GM18520 (cell line): ENCODE measurements around the gene RAB27B.
"Not testable (repeated sequence)": the region's sequence is repeated elsewhere in the genome, so short reads cannot be mapped to it uniquely, and the experiment has no call there.

Experiments used
- ATAC-seq: cut with Tn5 transposase; IDR thresholded peaks from one replicate; pipeline ENCODE4 v1.9.1; 2021; ENCODE audit not compliant: unreplicated experiment

RAB27B gene

DNA sequence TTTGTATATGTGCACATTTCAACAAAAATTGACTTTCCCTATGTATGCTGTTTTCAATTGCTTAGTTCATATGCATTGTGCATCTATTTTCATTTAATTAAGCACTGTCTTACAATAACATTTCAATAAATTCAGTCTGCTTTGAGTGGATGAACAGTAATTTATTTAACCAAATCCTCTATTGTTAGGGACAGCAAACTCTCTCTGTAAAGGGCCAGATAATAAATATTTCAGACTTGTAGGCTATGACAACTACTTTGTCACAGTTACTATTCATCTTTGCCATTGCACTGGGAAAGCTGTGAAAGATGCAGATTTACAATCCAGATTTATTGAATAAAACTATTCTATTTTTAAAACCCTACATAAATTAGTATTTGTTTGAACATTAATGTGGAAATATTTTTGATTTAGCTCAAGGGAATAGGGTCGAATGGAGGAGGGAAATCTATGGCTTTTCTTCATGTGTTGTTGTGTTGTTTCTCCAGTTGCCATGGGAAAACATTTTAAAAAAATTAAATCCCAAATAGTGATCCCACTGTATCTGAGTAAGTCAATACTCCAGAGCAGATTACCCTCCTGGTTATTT, 14.2 kb upstream of the RAB27B start:
- no peak for ATAC-seq

DNA sequence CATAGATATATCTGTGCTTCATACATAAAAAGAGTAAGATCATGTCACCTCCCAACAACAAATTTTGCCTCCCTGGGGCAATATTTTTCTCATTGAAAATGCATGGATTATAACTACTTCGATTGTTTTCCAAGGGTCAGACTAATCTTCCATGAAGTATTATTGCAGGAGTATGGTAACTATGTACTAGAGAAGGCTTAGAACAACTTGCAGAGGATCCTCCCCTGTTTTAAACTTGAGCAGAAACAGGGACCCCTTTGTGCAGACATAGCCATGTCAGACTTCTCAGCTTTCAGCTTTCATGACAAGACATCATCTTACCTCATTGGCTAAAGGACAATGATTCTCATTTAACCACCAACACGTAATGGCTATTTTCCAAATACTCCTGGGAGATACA, 13.2 kb upstream of the RAB27B start:
- ATAC-seq = no peak

DNA sequence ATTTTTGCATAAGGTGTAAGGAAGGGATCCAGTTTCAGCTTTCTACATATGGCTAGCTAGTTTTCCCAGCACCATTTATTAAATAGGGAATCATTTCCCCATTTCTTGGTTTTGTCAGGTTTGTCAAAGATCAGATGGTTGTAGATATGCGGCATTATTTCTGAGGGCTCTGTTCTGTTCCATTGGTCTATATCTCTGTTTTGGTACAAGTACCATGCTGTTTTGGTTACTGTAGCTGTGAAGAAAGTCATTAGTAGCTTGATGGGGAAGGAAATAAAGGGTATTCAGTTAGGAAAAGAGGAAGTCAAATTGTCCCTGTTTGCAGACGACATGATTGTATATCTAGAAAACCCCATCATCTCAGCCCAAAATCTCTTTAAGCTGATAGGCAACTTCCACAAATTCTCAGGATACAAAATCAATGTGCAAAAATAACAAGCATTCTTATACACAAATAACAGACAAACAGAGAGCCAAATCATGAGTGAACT, 7.4 kb upstream of the RAB27B start:
- not testable (repeated sequence) for ATAC-seq

GRCh38 chr18:54822872-54823845, 5.1 kb upstream of the RAB27B start:
- ATAC-seq = no peak

DNA sequence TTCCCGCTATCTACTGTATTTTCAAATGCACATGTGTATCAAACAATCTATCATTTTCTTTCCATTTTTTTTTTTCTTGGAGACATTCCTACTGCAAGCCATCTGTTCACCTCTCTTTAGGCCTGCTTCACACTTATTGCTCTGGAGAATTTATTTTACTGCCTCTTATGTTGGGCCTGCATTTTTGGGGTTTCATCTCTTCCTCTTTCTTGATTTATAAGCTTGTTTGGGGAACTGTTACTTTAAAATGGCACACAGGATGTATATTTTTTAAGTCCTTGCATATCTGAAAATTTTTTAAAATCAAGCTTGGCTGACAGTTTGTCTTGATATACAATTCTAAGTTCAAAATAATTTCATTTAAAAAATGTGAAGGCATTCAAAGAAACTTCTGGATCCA, 3.5 kb upstream of the RAB27B start:
- ATAC-seq = no peak

GRCh38 chr18:54825601-54826344, 2.5 kb upstream of the RAB27B start:
- ATAC-seq = no peak

- ATAC-seq = no peak
These were observed 709 bp downstream of the RAB27B start for GRCh38 chr18:54828986-54829385.

GRCh38 chr18:54829856-54830255, 1.6 kb downstream of the RAB27B start:
- no peak for ATAC-seq

GRCh38 chr18:54830260-54830659, 2.0 kb downstream of the RAB27B start:
- no peak for ATAC-seq

GRCh38 chr18:54830866-54831265, 2.6 kb downstream of the RAB27B start:
- no peak for ATAC-seq

DNA sequence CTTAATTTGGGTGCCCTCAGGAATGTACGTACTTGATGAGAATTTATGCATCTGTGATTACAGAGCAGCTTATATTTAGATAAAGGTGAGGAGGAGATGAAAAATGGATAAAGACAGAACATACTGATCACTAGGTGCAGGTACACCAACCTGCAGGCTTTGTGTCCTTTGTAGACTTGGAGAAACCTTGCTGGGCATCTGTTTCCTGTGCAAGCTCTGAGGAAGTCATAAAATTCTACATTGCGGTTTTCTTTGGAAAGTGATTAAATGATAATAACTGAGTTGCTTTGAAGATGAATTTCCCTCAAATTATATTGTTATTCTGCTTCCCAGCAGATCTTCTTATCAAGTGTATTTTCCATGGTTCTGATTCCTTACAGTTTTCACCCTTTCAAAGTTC, 7.7 kb downstream of the RAB27B start:
- ATAC-seq = no peak

GRCh38 chr18:54843314-54843713, 15.0 kb downstream of the RAB27B start:
- ATAC-seq = no peak

DNA sequence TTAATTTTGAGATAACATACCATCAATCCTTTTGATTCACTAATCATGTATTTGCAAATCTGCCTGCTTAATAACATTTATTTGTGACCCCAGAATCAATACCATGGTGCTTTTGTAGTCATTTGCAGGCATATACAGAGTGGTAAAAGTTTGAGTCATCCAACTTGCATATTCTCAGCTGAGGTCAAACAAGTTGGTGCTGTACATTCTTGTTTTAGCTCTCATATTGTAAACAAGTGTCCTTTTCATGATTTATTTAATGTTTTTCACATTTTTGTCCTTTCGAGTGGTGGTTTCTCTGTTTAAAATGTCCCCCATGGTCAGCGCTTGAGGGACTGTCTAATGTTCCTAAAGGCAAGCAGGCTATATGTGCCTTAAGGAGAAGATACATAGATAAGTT, 17.5 kb downstream of the RAB27B start:
- no peak for ATAC-seq

- no peak for ATAC-seq
These were observed 19.8 kb downstream of the RAB27B start for GRCh38 chr18:54848121-54848520.

- no peak for ATAC-seq
These were observed 21.4 kb downstream of the RAB27B start for GRCh38 chr18:54849683-54850082.

DNA sequence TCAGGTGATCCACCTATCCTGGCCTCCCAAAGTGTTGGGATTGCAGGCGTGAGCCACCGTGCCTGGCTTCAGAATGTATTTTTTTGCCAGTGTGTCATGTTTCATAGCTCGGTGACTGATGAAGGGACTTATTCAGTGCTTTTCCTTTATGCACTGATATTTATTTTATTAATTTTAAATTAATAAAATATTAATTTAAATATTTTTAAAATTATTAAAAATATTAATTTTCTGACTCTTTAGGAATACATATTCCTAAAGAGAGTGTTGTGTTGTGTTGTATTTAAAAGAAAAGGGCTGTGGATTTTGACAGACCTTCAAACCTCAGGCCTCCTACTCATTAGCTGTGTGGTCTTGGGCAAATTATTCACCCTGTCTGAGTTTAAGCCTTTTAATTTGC, 22.3 kb downstream of the RAB27B start:
- ATAC-seq = no peak

DNA sequence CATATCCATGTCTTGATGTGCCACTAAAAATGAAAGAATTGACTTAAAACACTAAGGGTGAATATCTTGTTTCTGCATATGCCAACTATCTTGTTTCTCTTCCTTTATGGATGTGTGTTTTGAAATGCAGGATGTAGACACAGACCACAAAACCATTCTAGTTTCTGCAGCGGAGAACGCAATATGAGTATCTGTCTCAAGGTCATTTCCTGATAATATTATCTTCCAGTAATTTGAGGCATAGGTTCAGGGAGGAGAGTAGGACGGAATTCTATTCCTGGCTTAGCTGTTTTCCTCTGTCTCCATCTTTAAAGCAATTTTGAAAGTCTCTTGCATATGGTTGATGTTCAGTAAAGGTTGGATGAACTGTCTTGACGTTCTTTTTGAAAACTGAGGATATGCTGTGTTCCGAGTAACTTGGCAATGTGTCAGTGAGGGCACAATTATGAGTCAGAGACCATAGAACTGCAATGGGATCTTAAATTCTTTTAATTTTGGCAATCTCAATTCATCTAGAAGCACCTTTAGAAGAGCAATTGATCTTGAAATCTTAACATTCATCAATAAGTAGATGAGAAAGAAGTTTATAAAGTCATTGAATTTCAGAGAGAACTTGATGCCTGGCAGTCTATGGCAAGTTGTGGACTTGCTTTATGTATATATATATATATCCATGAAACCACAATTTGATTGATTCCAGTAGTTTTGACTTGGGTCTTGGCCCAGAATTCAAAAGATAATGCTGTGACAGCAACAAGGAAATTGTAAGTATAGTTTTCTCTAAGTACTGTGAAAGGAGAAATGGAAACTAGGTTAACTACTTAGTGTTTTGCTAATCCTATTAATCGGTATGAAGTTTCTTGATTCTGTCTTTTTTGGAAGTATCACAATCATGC, 24.8 kb downstream of the RAB27B start:
- no peak for ATAC-seq

GRCh38 chr18:54855050-54855449, 26.8 kb downstream of the RAB27B start:
- not testable (repeated sequence) for ATAC-seq

GRCh38 chr18:54856105-54856646, 27.9 kb downstream of the RAB27B start:
- no peak for ATAC-seq

GRCh38 chr18:54857499-54857898, 29.2 kb downstream of the RAB27B start:
- no peak for ATAC-seq
